A673 (cell line): ENCODE measurements around the gene FJX1. TPM values are rescaled to one million over a fixed set of nuclear protein-coding genes. Genes with fewer than 3 reads are reported as not detected.

Source experiments
- BruUV-seq: library from RNA; stranded (reverse); fragments of 400-500 nt; replicated peaks from 2 replicates; lab custom pipeline; 2021; lab: Mats Ljungman, UMichigan
- CTCF ChIA-PET: fragments of 300-600 bp; sonication (Branson Sonifier 250); formaldehyde crosslinking; loops from one replicate; lab custom pipeline; 2022; ENCODE audit warnings: antibody characterized with exemption; lab: Charles Lee
- POLR2A ChIA-PET: fragments of 300-600 bp; sonication (Branson Sonifier 250); formaldehyde crosslinking; loops from one replicate; lab custom pipeline; 2022; ENCODE audit warnings: antibody characterized with exemption; ENCODE audit not compliant: low non-redundant PET; lab: Charles Lee
- DNase-seq: peaks from one replicate; pipeline ENCODE4 v3.0.0-alpha.2; 2015; ENCODE audit warnings: low spot score
- H3K27ac ChIP-seq: fragments of 200-600 bp; sonication (generic); 2 replicates; pipeline ENCODE4 v1.5.1; 2016; ENCODE audit warnings: mixed run types, low read depth, mild to moderate bottlenecking, mixed read lengths, antibody characterized with exemption, low read length; ENCODE audit not compliant: poor library complexity, severe bottlenecking
- H3K27me3 ChIP-seq: fragments of 200-600 bp; sonication (generic); replicated peaks from 2 replicates; pipeline ENCODE4 v1.6.1; 2017; ENCODE audit warnings: mixed run types, low read depth, mild to moderate bottlenecking, mixed read lengths, antibody characterized with exemption, low read length; ENCODE audit not compliant: insufficient read depth, poor library complexity
- H3K36me3 ChIP-seq: fragments of 200-600 bp; sonication (generic); 2 replicates; pipeline ENCODE4 v1.6.1; 2016; ENCODE audit warnings: mixed run types, mild to moderate bottlenecking, mixed read lengths, antibody characterized with exemption, low read length; ENCODE audit not compliant: insufficient read depth, poor library complexity, severe bottlenecking
- H3K4me1 ChIP-seq: fragments of 200-600 bp; sonication (generic); 2 replicates; pipeline ENCODE4 v1.6.1; 2017; ENCODE audit warnings: mixed run types, mild to moderate bottlenecking, mixed read lengths, antibody characterized with exemption, low read length; ENCODE audit not compliant: insufficient read depth, poor library complexity, severe bottlenecking
- H3K4me3 ChIP-seq: fragments of 200-600 bp; sonication (generic); 2 replicates; pipeline ENCODE4 v1.5.1; 2016; ENCODE audit warnings: low read depth, mixed run types, mild to moderate bottlenecking, mixed read lengths, low read length; ENCODE audit not compliant: poor library complexity, severe bottlenecking
- H3K9me3 ChIP-seq: fragments of 200-600 bp; sonication (generic); 2 replicates; pipeline ENCODE4 v1.6.1; 2016; ENCODE audit warnings: mixed run types, low read depth, mild to moderate bottlenecking, mixed read lengths, antibody characterized with exemption, low read length; ENCODE audit not compliant: poor library complexity, severe bottlenecking
- CTCF ChIP-seq: fragments of 300-800, 200-600 bp; sonication (generic); conservative IDR thresholded peaks from 2 replicates; pipeline ENCODE4 v1.5.1; 2017; ENCODE audit warnings: low read depth, mild to moderate bottlenecking, antibody characterized with exemption, low read length, moderate library complexity, mixed read lengths
- EZH2 ChIP-seq: fragments of 200-600 bp; sonication (generic); IDR thresholded peaks from 2 replicates; pipeline ENCODE4 v1.6.1; 2017; ENCODE audit warnings: borderline replicate concordance, low read depth, mild to moderate bottlenecking, mixed read lengths, antibody characterized with exemption, low read length; ENCODE audit not compliant: poor library complexity, severe bottlenecking
- intact Hi-C: fragments of 100-400 bp; cut with micrococcal nuclease; formaldehyde crosslinking; loops from one replicate; pipeline ENCODE4 v1.10.0; 2022; ENCODE audit not compliant: unreplicated experiment
- total RNA-seq: library from RNA; stranded (reverse); gene quantifications from 2 replicates; pipeline ENCODE4 v1.2.3, GENCODE V29; 2021

The FJX1 gene
- total RNA-seq, 1 experiment from 2014 or later = 50.1 TPM

- intact Hi-C loops = loop anchor here (5.0 kb wide), 1 partner anchor 161 kb away; no protein-coding TSS in a partner anchor
- BruUV-seq = no TSS peak
- peaks cover 29% of the 10 kb centered on the region for H3K36me3 ChIP-seq
- ChIA-PET CTCF (interaction anchor here (0.9 kb wide), 1 partner anchor 161 kb away, joined by 3 read pairs; no protein-coding TSS in a partner anchor), POLR2A (no interaction called here)
- no peak for TF ChIP-seq CTCF
- H3K27me3 ChIP-seq = no peaks in the 10 kb centered on the region
- H3K4me1 ChIP-seq = peaks cover 20% of the 10 kb centered on the region
- peaks cover 32% of the 10 kb centered on the region for H3K9me3 ChIP-seq
- DNase-seq = no peak
- H3K4me3 ChIP-seq = peak overlapping the region; percentile 57
- no peak overlapping the region for H3K27ac ChIP-seq
These were observed 43.3 kb downstream of the FJX1 start for GRCh38 chr11:35661534-35661933.

GRCh38 chr11:35662061-35662648, 43.9 kb downstream of the FJX1 start:
- Histone ChIP-seq H3K9me3 (peaks cover 39% of the 10 kb centered on the region), H3K27ac (peak overlapping the region; percentile 91), H3K4me3 (peak overlapping the region; percentile 57), H3K4me1 (peaks cover 20% of the 10 kb centered on the region), H3K36me3 (peaks cover 33% of the 10 kb centered on the region), H3K27me3 (no peaks in the 10 kb centered on the region)
- DNase-seq = no peak
- ChIA-PET CTCF (no interaction called here), POLR2A (no interaction called here)
- no peak for TF ChIP-seq EZH2
- no peak for TF ChIP-seq CTCF
- intact Hi-C loops = loop anchor here (1.0 to 5.0 kb wide), 2 partner anchors 41 to 160 kb away; no protein-coding TSS in a partner anchor
- BruUV-seq = TSS peak; percentile 91

- CTCF ChIA-PET = interaction anchor here (1.2 kb wide), 1 partner anchor 159 kb away, joined by 3 read pairs; no protein-coding TSS in a partner anchor
- no peaks in the 10 kb centered on the region for H3K27me3 ChIP-seq
- H3K4me3 ChIP-seq = peak within 1 kb of the TSS; percentile 57
- POLR2A ChIA-PET = no interaction called here
- no peak for TF ChIP-seq CTCF
- TF ChIP-seq EZH2 = no peak
- DNase-seq = peak; percentile 98
- peaks cover 38% of the 10 kb centered on the region for H3K36me3 ChIP-seq
- intact Hi-C loops = loop anchor here (1.0 to 5.0 kb wide), 2 partner anchors 42 to 159 kb away; no protein-coding TSS in a partner anchor
- H3K27ac ChIP-seq = peak within 1 kb of the TSS; percentile 91
- BruUV-seq = no TSS peak
- peaks cover 20% of the 10 kb centered on the region for H3K4me1 ChIP-seq
- peaks cover 43% of the 10 kb centered on the region for H3K9me3 ChIP-seq
These were observed 44.6 kb downstream of the FJX1 start, which contains the start of gene TRIM44 for GRCh38 chr11:35662649-35663407. Gene TRIM44 (plus strand): TSS chr11:35662775. CDS start chr11:35663112, 337 bp downstream.
